Activated effector memory CD4-positive, alpha-beta T cell treated with Interleukin-2 at 50 U/mL for 16 hours (primary cell): ENCODE results near the gene EFCAB6.

ENCODE experiments used
- DNase-seq: peaks from one replicate; pipeline ENCODE4 v3.0.0-alpha.2; 2020

The EFCAB6 gene

GRCh38 chr22:43539572-43540528 is 272.3 kb downstream of the EFCAB6 start:
- no peak for DNase-seq

- DNase-seq: no peak
Measured at GRCh38 chr22:43537019-43537585, 275.0 kb downstream of the EFCAB6 start.

GRCh38 chr22:43535741-43536140 is 276.4 kb downstream of the EFCAB6 start:
- no peak for DNase-seq

- no peak for DNase-seq
Measured at GRCh38 chr22:43535336-43535735, 276.8 kb downstream of the EFCAB6 start.

GRCh38 chr22:43534916-43535315 is 277.2 kb downstream of the EFCAB6 start:
- DNase-seq: no peak

- DNase-seq: no peak
Measured at GRCh38 chr22:43533656-43534428, 278.3 kb downstream of the EFCAB6 start.

GRCh38 chr22:43533156-43533530 is 279.0 kb downstream of the EFCAB6 start:
- DNase-seq: no peak

- no peak for DNase-seq
Measured at GRCh38 chr22:43532301-43533155, 279.6 kb downstream of the EFCAB6 start.

GRCh38 chr22:43531651-43532050 is 280.5 kb downstream of the EFCAB6 start:
- no peak for DNase-seq

GRCh38 chr22:43530349-43531201 is 281.5 kb downstream of the EFCAB6 start:
- no peak for DNase-seq

GRCh38 chr22:43529934-43530333 is 282.2 kb downstream of the EFCAB6 start:
- no peak for DNase-seq

GRCh38 chr22:43529461-43529860 is 282.6 kb downstream of the EFCAB6 start:
- DNase-seq: no peak

GRCh38 chr22:43528601-43529360 is 283.3 kb downstream of the EFCAB6 start:
- no peak for DNase-seq

GRCh38 chr22:43526946-43527345 is 285.2 kb downstream of the EFCAB6 start:
- no peak for DNase-seq

GRCh38 chr22:43526117-43526655 is 285.9 kb downstream of the EFCAB6 start:
- DNase-seq: no peak

GRCh38 chr22:43521716-43522115 is 290.4 kb downstream of the EFCAB6 start:
- no peak for DNase-seq

- no peak for DNase-seq
Measured at GRCh38 chr22:43520632-43521039, 291.5 kb downstream of the EFCAB6 start.

- DNase-seq: no peak
Measured at GRCh38 chr22:43516996-43517635, 295.0 kb downstream of the EFCAB6 start.

- no peak for DNase-seq
Measured at GRCh38 chr22:43516386-43516785, 295.7 kb downstream of the EFCAB6 start.

GRCh38 chr22:43515902-43516301 is 296.2 kb downstream of the EFCAB6 start:
- no peak for DNase-seq
